Omental fat pad (tissue), 4 donors: ENCODE measurements around the gene CGB2. TPM values are rescaled to one million over a fixed set of nuclear protein-coding genes. Genes with fewer than 3 reads are reported as not detected.

Source experiments
- ATAC-seq: fragments of 150-250 bp; one replicate; pipeline ENCODE4 v1.9.1; 2016; ENCODE audit warnings: mild to moderate bottlenecking, moderate library complexity; ENCODE audit not compliant: low FRiP score
- DNase-seq: peaks from one replicate; pipeline ENCODE4 v3.0.0-alpha.2; 2019; ENCODE audit warnings: low spot score
- CTCF ChIP-seq, 3 donors: fragments of 450-650 bp; IDR thresholded peaks; one replicate each; pipeline ENCODE4 v1.5.1; 2016 to 2017; ENCODE audit warnings: antibody characterized with exemption in 3 of 3, mild to moderate bottlenecking in 3 of 3, moderate library complexity in 2 of 3
- total RNA-seq, 4 donors: library from RNA; depleted of rRNA; stranded (reverse); fragments of >200 nt; gene quantifications; one replicate each; pipeline ENCODE4 v1.1.0, GENCODE V29; 2016

Gene CGB2
- total RNA-seq, 4 donors from 2014 or later, result not detected

GRCh38 chr19:48989701-48990291, 41.9 kb upstream of the CGB2 start:
- DNase-seq, result no peak
- no peak for TF ChIP-seq CTCF (IDR thresholded peaks at IDR 0.05)
- ATAC-seq, result no peak

- ATAC-seq (no peak), DNase-seq (no peak)
- TF ChIP-seq CTCF (IDR thresholded peaks at IDR 0.05), result no peak
These were observed 41.3 kb upstream of the CGB2 start for GRCh38 chr19:48990400-48990799.

GRCh38 chr19:48991011-48991609, 40.6 kb upstream of the CGB2 start:
- DNase-seq (no peak), ATAC-seq (no peak)
- no peak for TF ChIP-seq CTCF (IDR thresholded peaks at IDR 0.05)

- no peak for TF ChIP-seq CTCF (IDR thresholded peaks at IDR 0.05)
- ATAC-seq, result peak; percentile 45
- peak; percentile 42 for DNase-seq
These were observed 39.7 kb upstream of the CGB2 start for GRCh38 chr19:48991873-48992580.

- DNase-seq (no peak), ATAC-seq (no peak)
- TF ChIP-seq CTCF (IDR thresholded peaks at IDR 0.05), result no peak
These were observed 39.0 kb upstream of the CGB2 start for GRCh38 chr19:48992581-48993174.

- DNase-seq (peak; percentile 95), ATAC-seq (peak; percentile 97)
- TF ChIP-seq CTCF (IDR thresholded peaks at IDR 0.05), result peak in 2 of 3 donors; percentile 96 to 99
These were observed 38.3 kb upstream of the CGB2 start, which contains the start of the genes GYS1 and RUVBL2 for GRCh38 chr19:48993175-48994034. GYS1 (minus strand) TSS chr19:48993309; CDS start chr19:48993112, 197 bp downstream. RUVBL2 (plus strand) TSS chr19:48993887; CDS start chr19:48993912, 25 bp downstream.
